Lung (tissue), 12 donors: ENCODE data around the gene ADAMTSL1. TPM values are rescaled to one million over a fixed set of nuclear protein-coding genes. Genes with fewer than 3 reads are reported as not detected.

Source experiments
- ATAC-seq: fragments of 200-7000 bp; cut with Tn5 transposase; one replicate; pipeline ENCODE4 v1.9.1; 2020; ENCODE audit warnings: moderate number of reproducible peaks; ENCODE audit not compliant: insufficient read depth, low FRiP score
- DNase-seq, 3 donors: peaks; one replicate each; pipeline ENCODE4 v3.0.0-alpha.2; 2013 to 2017
- H3K27ac ChIP-seq, 2 donors: one replicate each; pipeline ENCODE4 v1.5.1; 2013; ENCODE audit warnings: mild to moderate bottlenecking in 2 of 2, moderate library complexity in 2 of 2, control low read depth in 1 of 2, inconsistent platforms in 1 of 2, low read depth in 1 of 2, low read length in 1 of 2
- H3K27me3 ChIP-seq, 3 donors: one replicate each; pipeline ENCODE4 v1.5.1; 2013; ENCODE audit warnings: low read length in 2 of 3; ENCODE audit not compliant: control insufficient read depth in 3 of 3, insufficient read depth in 3 of 3
- H3K36me3 ChIP-seq, 4 donors: one replicate each; pipeline ENCODE4 v1.5.1; 2013; ENCODE audit warnings: low read length in 4 of 4, mild to moderate bottlenecking in 1 of 4, moderate library complexity in 1 of 4; ENCODE audit not compliant: control insufficient read depth in 4 of 4, insufficient read depth in 4 of 4
- H3K4me1 ChIP-seq, 5 donors: one replicate each; pipeline ENCODE4 v1.5.1; 2013; ENCODE audit warnings: low read length in 5 of 5, mild to moderate bottlenecking in 2 of 5, moderate library complexity in 1 of 5; ENCODE audit not compliant: control insufficient read depth in 5 of 5, insufficient read depth in 5 of 5
- H3K4me3 ChIP-seq: one replicate; pipeline ENCODE4 v1.5.1; 2013; ENCODE audit warnings: mild to moderate bottlenecking, control low read depth, moderate library complexity
- H3K9ac ChIP-seq, 2 donors: one replicate each; pipeline ENCODE4 v1.5.1; 2013; ENCODE audit warnings: low read length in 2 of 2, control low read depth in 1 of 2; ENCODE audit not compliant: insufficient read depth in 1 of 2
- H3K9me3 ChIP-seq, 4 donors: one replicate each; pipeline ENCODE4 v1.5.1; 2013; ENCODE audit warnings: low read length in 3 of 4, mild to moderate bottlenecking in 1 of 4, moderate library complexity in 1 of 4; ENCODE audit not compliant: control insufficient read depth in 4 of 4, insufficient read depth in 3 of 4
- WGBS, 2 donors: extraction: QIAGEN DNeasy Blood & Tissue Kit; methylation state at CpG; one replicate each; pipeline ENCODE4 v1.1.7; 2013; 5-methylcytosine and 5-hydroxymethylcytosine counted together
- polyA plus RNA-seq, 2 donors: library from polyadenylated mRNA; stranded (reverse); fragments of 200-250 nt; gene quantifications; one replicate each; pipeline ENCODE4 v1.2.1, GENCODE V29; 2013
- total RNA-seq, 2 donors: library from RNA; depleted of rRNA in 1 of 2; stranded (reverse); fragments of >200 nt in 1 of 2; gene quantifications; one replicate each; pipeline ENCODE4 v1.2.1, GENCODE V29; 2014 to 2021
- TF ChIP-seq, protein P1 (sequence below): IDR thresholded peaks from 2 replicates; pipeline ENCODE4 v1.5.1; 2012; ENCODE audit warnings: mild to moderate bottlenecking; ENCODE audit errors: control extremely low read depth, extremely low read depth
- donor health status: control.
- donor health status: control.
- donor health status: Bipolar disorder and iron deficiency.
- donor health status: healthy.
- donor health status: DM: yes; HTN: yes; CAD: no.

ADAMTSL1 gene
- total and polyA plus RNA-seq, 4 donors, result 0.25 to 36.2 (median 1.4) TPM

DNA sequence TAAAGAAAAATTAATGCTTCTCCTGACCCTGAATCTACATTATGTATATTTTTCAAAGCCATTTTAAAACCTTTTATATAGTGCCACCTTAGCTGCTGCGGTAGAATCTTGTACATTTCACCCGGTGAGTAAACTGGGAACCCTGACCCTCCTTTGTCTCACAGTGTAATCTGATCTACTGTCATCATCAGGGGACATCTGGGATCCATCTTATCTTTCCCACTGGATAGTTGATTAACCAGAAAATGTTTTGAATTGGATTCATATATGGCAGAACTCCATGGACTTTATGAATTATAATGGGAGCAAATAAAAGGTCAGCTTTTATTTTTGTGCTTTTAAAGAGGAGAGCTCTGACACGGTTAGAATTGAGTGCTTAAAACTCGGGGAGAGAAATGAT is 95.0 kb downstream of the ADAMTSL1 start:
- no peak overlapping the region for H3K9ac ChIP-seq
- H3K4me3 ChIP-seq, result no peak overlapping the region
- no peaks in the 10 kb centered on the region for H3K27me3 ChIP-seq
- peaks cover 0 to 5% (median 0%) of the 10 kb centered on the region in 5 donors for H3K4me1 ChIP-seq
- no peaks in the 10 kb centered on the region for H3K9me3 ChIP-seq
- DNase-seq (no peak), ATAC-seq (no peak)
- no peaks in the 10 kb centered on the region for H3K36me3 ChIP-seq
- TF ChIP-seq, protein P1, sequence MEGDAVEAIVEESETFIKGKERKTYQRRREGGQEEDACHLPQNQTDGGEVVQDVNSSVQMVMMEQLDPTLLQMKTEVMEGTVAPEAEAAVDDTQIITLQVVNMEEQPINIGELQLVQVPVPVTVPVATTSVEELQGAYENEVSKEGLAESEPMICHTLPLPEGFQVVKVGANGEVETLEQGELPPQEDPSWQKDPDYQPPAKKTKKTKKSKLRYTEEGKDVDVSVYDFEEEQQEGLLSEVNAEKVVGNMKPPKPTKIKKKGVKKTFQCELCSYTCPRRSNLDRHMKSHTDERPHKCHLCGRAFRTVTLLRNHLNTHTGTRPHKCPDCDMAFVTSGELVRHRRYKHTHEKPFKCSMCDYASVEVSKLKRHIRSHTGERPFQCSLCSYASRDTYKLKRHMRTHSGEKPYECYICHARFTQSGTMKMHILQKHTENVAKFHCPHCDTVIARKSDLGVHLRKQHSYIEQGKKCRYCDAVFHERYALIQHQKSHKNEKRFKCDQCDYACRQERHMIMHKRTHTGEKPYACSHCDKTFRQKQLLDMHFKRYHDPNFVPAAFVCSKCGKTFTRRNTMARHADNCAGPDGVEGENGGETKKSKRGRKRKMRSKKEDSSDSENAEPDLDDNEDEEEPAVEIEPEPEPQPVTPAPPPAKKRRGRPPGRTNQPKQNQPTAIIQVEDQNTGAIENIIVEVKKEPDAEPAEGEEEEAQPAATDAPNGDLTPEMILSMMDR, result no peak
- 76 to 80% methylated on average over 4 of the region's 4 CpGs for WGBS, 2 donors
- no peak overlapping the region for H3K27ac ChIP-seq

DNA sequence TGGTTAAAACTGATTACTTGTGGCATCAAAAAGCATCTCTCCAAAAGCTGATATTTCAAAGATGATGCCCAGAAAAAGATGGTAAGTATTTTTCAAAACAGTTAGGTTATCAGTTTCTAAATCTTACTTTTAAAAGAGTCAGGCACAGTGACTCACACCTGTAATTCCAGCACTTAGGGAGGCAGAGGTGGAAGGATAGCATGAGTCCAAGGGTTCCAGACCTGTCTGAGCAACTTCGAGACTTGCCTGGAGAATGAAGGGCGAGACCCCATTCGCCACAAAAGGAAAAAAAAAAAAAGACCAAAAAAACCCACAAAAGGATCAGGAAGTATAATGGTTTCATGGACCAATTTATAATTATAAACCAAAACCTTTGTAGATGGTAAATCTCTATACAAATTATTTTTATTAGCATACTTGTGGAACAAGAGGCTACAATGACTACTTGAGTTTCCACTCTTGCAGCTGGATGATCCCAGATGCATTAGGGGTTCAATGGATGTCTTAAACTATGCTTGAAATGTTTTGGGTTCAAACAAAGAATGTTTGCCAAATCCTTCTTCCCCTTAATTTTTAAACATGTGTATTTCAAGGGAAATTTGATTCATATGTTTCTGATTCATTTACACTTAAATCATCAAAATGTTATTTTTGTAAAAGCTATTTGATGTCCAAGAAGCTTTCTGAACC is 96.1 kb downstream of the ADAMTSL1 start:
- no peaks in the 10 kb centered on the region for H3K36me3 ChIP-seq
- no peak for DNase-seq
- no peak overlapping the region for H3K9ac ChIP-seq
- no peaks in the 10 kb centered on the region for H3K27me3 ChIP-seq
- no peaks in the 10 kb centered on the region for H3K9me3 ChIP-seq
- peaks cover 0 to 5% (median 0%) of the 10 kb centered on the region in 5 donors for H3K4me1 ChIP-seq
- no peak for ATAC-seq
- WGBS, 2 donors, result 88 to 93% methylated on average over 3 of the region's 3 CpGs
- no peak overlapping the region for H3K27ac ChIP-seq
- TF ChIP-seq, protein P1, result no peak
- H3K4me3 ChIP-seq, result no peak overlapping the region

DNA sequence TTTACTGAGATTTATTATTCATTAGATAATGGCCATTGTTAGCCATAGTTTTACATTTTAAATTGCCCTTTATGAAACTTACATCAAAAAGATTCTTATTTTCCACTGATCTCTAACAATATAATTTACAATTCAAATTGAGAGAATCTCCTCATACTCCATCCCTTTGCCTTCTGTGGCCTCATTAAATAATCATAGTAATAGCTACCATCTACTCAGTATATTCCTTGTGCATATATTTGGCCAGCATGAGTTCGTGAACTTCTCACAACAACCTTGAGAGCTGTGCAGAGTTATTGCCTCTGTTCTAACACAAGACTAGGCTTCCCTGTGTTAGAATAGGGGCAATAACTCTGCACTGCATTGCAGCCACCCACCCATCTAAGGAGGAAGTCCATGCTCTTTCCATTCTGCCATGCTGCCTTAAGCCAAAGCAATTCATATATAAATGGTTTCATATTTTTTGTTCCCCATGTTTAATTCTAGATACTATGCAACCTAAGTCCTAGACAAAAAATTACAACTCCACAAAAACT is 99.1 kb downstream of the ADAMTSL1 start:
- H3K27ac ChIP-seq, result no peak overlapping the region
- H3K36me3 ChIP-seq, result no peaks in the 10 kb centered on the region
- TF ChIP-seq, protein P1, result no peak
- DNase-seq (no peak), ATAC-seq (no peak)
- H3K9me3 ChIP-seq, result no peaks in the 10 kb centered on the region
- H3K4me1 ChIP-seq, result peaks cover 0 to 5% (median 0%) of the 10 kb centered on the region in 5 donors
- H3K27me3 ChIP-seq, result no peaks in the 10 kb centered on the region
- H3K9ac ChIP-seq, result no peak overlapping the region
- 89 to 90% methylated on average over 1 of the region's 1 CpG for WGBS, 2 donors
- no peak overlapping the region for H3K4me3 ChIP-seq
